ENCODE measurements around the gene PVRIG.
"Not testable (repeated sequence)": the region's sequence is repeated elsewhere in the genome, so short reads cannot be mapped to it uniquely, and the experiment has no call there.

GRCh38 chr7:100270046-100270918, 50.5 kb downstream of the PVRIG start:
- TF ChIP-seq CTCF (IDR thresholded peaks at IDR 0.05; ENCODE audit: insufficient read depth, low read depth, low read length); EZH2 (IDR thresholded peaks at IDR 0.05; ENCODE audit: insufficient read depth, low read length): not testable (repeated sequence)

All from astrocyte (in vitro differentiated cells and primary cell).